GM23338 (cell line): Measurements from ENCODE around the gene ZNF529. TPM values are rescaled to one million over a fixed set of nuclear protein-coding genes. Genes with fewer than 3 reads are reported as not detected.

ENCODE experiments used
- ATAC-seq: fragments of 200-7000 bp; cut with Tn5 transposase; 3 replicates; pipeline ENCODE4 v1.9.1; 2020
- DNase-seq: peaks from one replicate; pipeline ENCODE4 v3.0.0-alpha.2; 2015; ENCODE audit warnings: low spot score
- H2AFZ ChIP-seq: fragments of 200-600 bp; sonication (generic); 2 replicates; pipeline ENCODE4 v1.8.0; 2016; ENCODE audit warnings: antibody characterized with exemption, mild to moderate bottlenecking, moderate library complexity
- H3F3A ChIP-seq: fragments of 200-600 bp; sonication (generic); replicated peaks from 2 replicates; pipeline ENCODE4 v1.8.0; 2017; ENCODE audit warnings: antibody characterized with exemption, mixed run types, low read depth
- H3K27ac ChIP-seq: fragments of 200-600 bp; sonication (generic); 2 replicates; pipeline ENCODE4 v1.6.1; 2016; ENCODE audit warnings: low read depth
- H3K27me3 ChIP-seq: fragments of 200-600 bp; sonication (generic); 2 replicates; pipeline ENCODE4 v1.8.0; 2016; ENCODE audit warnings: mild to moderate bottlenecking, mixed run types, moderate library complexity; ENCODE audit not compliant: insufficient read depth
- H3K36me3 ChIP-seq: fragments of 200-600 bp; sonication (generic); 2 replicates; pipeline ENCODE4 v1.8.0; 2016; ENCODE audit warnings: mild to moderate bottlenecking; ENCODE audit not compliant: insufficient read depth
- H3K4me1 ChIP-seq: fragments of 200-600 bp; sonication (generic); 2 replicates; pipeline ENCODE4 v1.8.0; 2016; ENCODE audit warnings: mild to moderate bottlenecking, moderate library complexity; ENCODE audit not compliant: insufficient read depth
- H3K4me2 ChIP-seq: fragments of 200-600 bp; sonication (generic); 2 replicates; pipeline ENCODE4 v1.7.1; 2017; ENCODE audit warnings: mixed run types
- H3K4me3 ChIP-seq: fragments of 200-600 bp; sonication (generic); 2 replicates; pipeline ENCODE4 v1.6.1; 2016; ENCODE audit warnings: mixed run types
- H3K79me2 ChIP-seq: fragments of 200-600 bp; sonication (generic); replicated peaks from 2 replicates; pipeline ENCODE4 v1.8.0; 2017; ENCODE audit warnings: mild to moderate bottlenecking; ENCODE audit not compliant: insufficient read depth
- H3K9me2 ChIP-seq: fragments of 200-600 bp; sonication (generic); 2 replicates; pipeline ENCODE4 v1.8.0; 2017; ENCODE audit not compliant: insufficient read depth
- H4K20me1 ChIP-seq: fragments of 200-600 bp; sonication (generic); replicated peaks from 2 replicates; pipeline ENCODE4 v1.8.0; 2017; ENCODE audit warnings: mild to moderate bottlenecking; ENCODE audit not compliant: insufficient read depth
- H3K27ac Mint-ChIP-seq: 2 replicates; pipeline ENCODE4 v1.8.0; 2020; ENCODE audit warnings: inconsistent platforms, mild to moderate bottlenecking, moderate library complexity, mixed read lengths
- H3K27me3 Mint-ChIP-seq: 3 replicates; pipeline ENCODE4 v1.8.0; 2022; ENCODE audit warnings: low read depth, mild to moderate bottlenecking, moderate library complexity, mixed read lengths, inconsistent platforms; ENCODE audit not compliant: insufficient read depth, poor library complexity
- H3K36me3 Mint-ChIP-seq: 3 replicates; pipeline ENCODE4 v1.8.0; 2021; ENCODE audit warnings: low read depth, mild to moderate bottlenecking, inconsistent platforms, moderate library complexity, mixed read lengths
- H3K4me1 Mint-ChIP-seq: 3 replicates; pipeline ENCODE4 v1.8.0; 2020; ENCODE audit warnings: mild to moderate bottlenecking, inconsistent platforms, mixed read lengths
- H3K4me3 Mint-ChIP-seq: 3 replicates; pipeline ENCODE4 v1.8.0; 2021; ENCODE audit warnings: moderate library complexity, mild to moderate bottlenecking, inconsistent platforms, mixed read lengths
- H3K9me3 Mint-ChIP-seq: 3 replicates; pipeline ENCODE4 v1.8.0; 2020; ENCODE audit warnings: moderate library complexity, mild to moderate bottlenecking, inconsistent platforms, mixed read lengths
- ETS1 ChIP-seq: IDR thresholded peaks from 2 replicates; pipeline ENCODE4 v1.6.1; 2016; ENCODE audit warnings: antibody characterized with exemption
- EZH2 ChIP-seq: fragments of 200-600 bp; sonication (generic); IDR thresholded peaks from one replicate; pipeline ENCODE4 v1.8.0; 2017; ENCODE audit warnings: antibody characterized with exemption, mild to moderate bottlenecking, low read depth; ENCODE audit not compliant: unreplicated experiment
- EZH2phosphoT487 ChIP-seq: fragments of 200-600 bp; sonication (generic); IDR thresholded peaks from one replicate; pipeline ENCODE4 v1.8.1; 2018; ENCODE audit warnings: antibody characterized with exemption; ENCODE audit not compliant: unreplicated experiment
- JUNB ChIP-seq: IDR thresholded peaks from one replicate; pipeline ENCODE4 v1.6.1; 2016; ENCODE audit warnings: antibody characterized with exemption; ENCODE audit not compliant: unreplicated experiment
- NANOG ChIP-seq: IDR thresholded peaks from 2 replicates; pipeline ENCODE4 v1.6.1; 2016; ENCODE audit warnings: antibody characterized with exemption, borderline replicate concordance
- POLR2AphosphoS5 ChIP-seq: IDR thresholded peaks from 2 replicates; pipeline ENCODE4 v1.6.1; 2016; ENCODE audit warnings: antibody characterized with exemption, low read depth
- ZNF462 ChIP-seq: fragments of 250-450 bp; sonication (Bioruptor Pico); IDR thresholded peaks from 2 replicates; pipeline ENCODE4 v1.5.0; 2020; ENCODE audit warnings: mild to moderate bottlenecking, moderate library complexity
- polyA plus RNA-seq: library from polyadenylated mRNA; unstranded; fragments of >200 nt; fragmentation: Nextera tagmentation; extraction: Ambion mirVana; gene quantifications from 2 replicates; pipeline ENCODE4 v1.2.1, GENCODE V29; 2016
- total RNA-seq: library from RNA; depleted of rRNA; stranded (reverse); fragments of >200 nt; shearing (Covaris generic); gene quantifications from 2 replicates; pipeline ENCODE4 v1.2.3, GENCODE V29; 2014
- TF ChIP-seq, protein P1 (sequence below), 2 experiments: fragments of 200-600 bp in 1 of 2; sonication (generic) in 1 of 2; conservative IDR thresholded peaks; 2 replicates each; pipeline versions ENCODE4 v1.5.1 to v1.6.1; 2016 to 2017; ENCODE audit warnings: antibody characterized with exemption in 2 of 2, low read depth in 2 of 2, mild to moderate bottlenecking in 2 of 2, moderate library complexity in 1 of 2

The ZNF529 gene
- total and polyA plus RNA-seq, 2 experiments from 2014 or later = 9.2 to 16.5 TPM

DNA sequence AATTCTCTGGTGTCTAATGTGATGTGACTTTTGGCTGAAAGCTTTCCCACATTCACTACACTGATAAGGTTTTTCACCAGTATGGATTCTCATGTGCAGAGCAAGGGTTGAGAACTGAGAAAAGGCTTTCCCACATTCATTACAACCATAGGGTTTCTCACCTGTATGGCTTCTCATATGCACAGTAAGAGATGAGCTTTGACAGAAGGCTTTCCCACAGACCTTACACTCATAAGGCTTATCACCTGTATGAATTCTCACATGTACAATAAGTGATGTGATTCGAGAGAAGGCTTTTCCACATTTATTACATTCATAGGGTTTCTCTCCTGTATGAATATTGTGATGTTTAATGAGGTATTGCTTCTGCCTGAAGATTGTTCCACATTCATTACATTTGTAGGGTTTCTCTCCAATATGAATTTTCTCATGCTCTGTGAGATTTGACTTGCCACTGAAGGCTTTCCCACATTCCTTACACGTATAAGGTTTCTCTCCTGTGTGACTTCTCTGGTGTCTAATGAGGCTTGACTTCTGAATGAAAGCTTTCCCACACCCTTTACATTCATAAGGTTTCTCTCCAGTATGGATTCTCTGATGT, 59.0 kb downstream of the ZNF529 start:
- H3K36me3 ChIP-seq = peaks cover 82% of the 10 kb centered on the region
- no peaks in the 10 kb centered on the region for H3K4me1 ChIP-seq
- H3K27ac ChIP-seq = no peak overlapping the region
- no peaks in the 10 kb centered on the region for H3K27me3 ChIP-seq
- Mint-ChIP-seq H3K27ac (no peak overlapping the region), H3K9me3 (peaks cover 99% of the 10 kb centered on the region), H3K27me3 (peaks cover 1% of the 10 kb centered on the region), H3K4me3 (no peak overlapping the region), H3K36me3 (peaks cover 89% of the 10 kb centered on the region), H3K4me1 (no peaks in the 10 kb centered on the region)
- DNase-seq (no peak), ATAC-seq (no peak)
- no peaks in the 10 kb centered on the region for H3K9me2 ChIP-seq
- TF ChIP-seq EZH2phosphoT487 = no peak
- TF ChIP-seq NANOG = no peak
- no peak for TF ChIP-seq ZNF462 (CRISPR knock-in tag)
- TF ChIP-seq, protein P1, sequence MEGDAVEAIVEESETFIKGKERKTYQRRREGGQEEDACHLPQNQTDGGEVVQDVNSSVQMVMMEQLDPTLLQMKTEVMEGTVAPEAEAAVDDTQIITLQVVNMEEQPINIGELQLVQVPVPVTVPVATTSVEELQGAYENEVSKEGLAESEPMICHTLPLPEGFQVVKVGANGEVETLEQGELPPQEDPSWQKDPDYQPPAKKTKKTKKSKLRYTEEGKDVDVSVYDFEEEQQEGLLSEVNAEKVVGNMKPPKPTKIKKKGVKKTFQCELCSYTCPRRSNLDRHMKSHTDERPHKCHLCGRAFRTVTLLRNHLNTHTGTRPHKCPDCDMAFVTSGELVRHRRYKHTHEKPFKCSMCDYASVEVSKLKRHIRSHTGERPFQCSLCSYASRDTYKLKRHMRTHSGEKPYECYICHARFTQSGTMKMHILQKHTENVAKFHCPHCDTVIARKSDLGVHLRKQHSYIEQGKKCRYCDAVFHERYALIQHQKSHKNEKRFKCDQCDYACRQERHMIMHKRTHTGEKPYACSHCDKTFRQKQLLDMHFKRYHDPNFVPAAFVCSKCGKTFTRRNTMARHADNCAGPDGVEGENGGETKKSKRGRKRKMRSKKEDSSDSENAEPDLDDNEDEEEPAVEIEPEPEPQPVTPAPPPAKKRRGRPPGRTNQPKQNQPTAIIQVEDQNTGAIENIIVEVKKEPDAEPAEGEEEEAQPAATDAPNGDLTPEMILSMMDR (conservative IDR thresholded peaks at IDR 0.05; ENCODE audit: low read depth in 2 of 2) = no peak
- TF ChIP-seq EZH2 = no peak
- no peak for TF ChIP-seq POLR2AphosphoS5
- no peak for TF ChIP-seq ETS1
- TF ChIP-seq JUNB = no peak
- H3K4me2 ChIP-seq = no peak overlapping the region
- H3K4me3 ChIP-seq = no peak overlapping the region
- no peak overlapping the region for H2AFZ ChIP-seq
- no peaks in the 10 kb centered on the region for H3F3A ChIP-seq
- H4K20me1 ChIP-seq = 0 out of 2 replicates have a peak, but pooled peaks cover 5% of the 10 kb centered on the region
- peaks cover 29% of the 10 kb centered on the region for H3K79me2 ChIP-seq
